Ascending aorta (tissue), 2 donors: Measurements from ENCODE around the gene NBL1. TPM values are rescaled to one million over a fixed set of nuclear protein-coding genes. Genes with fewer than 3 reads are reported as not detected.
A peak's percentile ranks its signal among the peaks of the same experiment; 100 is the strongest.
"Not testable (repeated sequence)": the region's sequence is repeated elsewhere in the genome, so short reads cannot be mapped to it uniquely, and the experiment has no call there.

Source experiments
- DNase-seq, 2 donors: peaks; one replicate each; pipeline ENCODE4 v3.0.0-alpha.2; 2019; ENCODE audit warnings: low spot score in 2 of 2
- H3K27ac ChIP-seq, 2 donors: fragments of 200-600 bp; sonication (generic); one replicate each; pipeline ENCODE4 v1.5.1; 2016 to 2017; ENCODE audit warnings: mild to moderate bottlenecking in 1 of 2
- H3K27me3 ChIP-seq: fragments of 200-600 bp; sonication (generic); one replicate; pipeline ENCODE4 v1.5.1; 2017
- H3K36me3 ChIP-seq, 2 donors: fragments of 200-600 bp; sonication (generic); one replicate each; pipeline ENCODE4 v1.5.1; 2016
- H3K4me1 ChIP-seq, 2 donors: fragments of 200-600 bp; sonication (generic); one replicate each; pipeline ENCODE4 v1.5.1; 2016 to 2017; ENCODE audit warnings: mild to moderate bottlenecking in 1 of 2
- H3K4me3 ChIP-seq, 2 donors: fragments of 200-600 bp; sonication (generic); one replicate each; pipeline ENCODE4 v1.5.1; 2016 to 2017; ENCODE audit warnings: mild to moderate bottlenecking in 1 of 2
- H3K9me3 ChIP-seq, 2 donors: fragments of 200-600 bp; sonication (generic); one replicate each; pipeline ENCODE4 v1.5.1; 2016
- intact Hi-C: fragments of 100-400 bp; cut with DNase I; formaldehyde crosslinking; loops from one replicate; pipeline ENCODE4 v1.15.1; 2023
- total RNA-seq: library from RNA; depleted of rRNA; stranded (reverse); fragments of >200 nt; gene quantifications from one replicate; pipeline ENCODE4 v1.1.0, GENCODE V29; 2016
- TF ChIP-seq, protein P1 (sequence below), 3 experiments: fragments of 200-600 bp in 2 of 3; fragments of 450-650 bp in 1 of 3; sonication (generic) in 2 of 3; IDR thresholded peaks; one replicate each; pipeline ENCODE4 v1.5.1; 2016 to 2019; ENCODE audit warnings: antibody characterized with exemption in 3 of 3, mild to moderate bottlenecking in 1 of 3, moderate library complexity in 1 of 3

Gene NBL1
- total RNA-seq, 1 donor from 2014 or later = 157 TPM

DNA sequence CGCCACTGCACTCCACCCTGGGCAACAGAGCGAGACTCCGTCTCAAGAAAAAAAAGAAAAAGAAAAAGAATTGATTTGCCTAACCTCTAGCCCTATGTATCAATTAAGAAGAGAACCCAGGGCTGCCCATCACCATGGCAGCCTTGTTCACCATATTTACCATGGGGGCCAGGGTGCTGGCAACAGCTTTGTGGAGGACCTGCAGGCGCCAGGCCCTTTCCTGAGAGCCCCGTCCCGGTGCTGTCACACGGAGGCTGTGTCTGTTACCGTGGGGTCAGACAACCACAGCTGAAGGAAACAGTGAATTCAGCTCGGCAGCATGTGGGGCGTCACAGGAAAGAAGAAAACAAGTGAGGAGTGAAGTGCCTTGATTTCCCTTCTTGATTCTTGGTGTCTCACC, 6.5 kb upstream of the NBL1 start:
- H3K9me3 ChIP-seq = no peaks in the 10 kb centered on the region
- TF ChIP-seq, protein P1, sequence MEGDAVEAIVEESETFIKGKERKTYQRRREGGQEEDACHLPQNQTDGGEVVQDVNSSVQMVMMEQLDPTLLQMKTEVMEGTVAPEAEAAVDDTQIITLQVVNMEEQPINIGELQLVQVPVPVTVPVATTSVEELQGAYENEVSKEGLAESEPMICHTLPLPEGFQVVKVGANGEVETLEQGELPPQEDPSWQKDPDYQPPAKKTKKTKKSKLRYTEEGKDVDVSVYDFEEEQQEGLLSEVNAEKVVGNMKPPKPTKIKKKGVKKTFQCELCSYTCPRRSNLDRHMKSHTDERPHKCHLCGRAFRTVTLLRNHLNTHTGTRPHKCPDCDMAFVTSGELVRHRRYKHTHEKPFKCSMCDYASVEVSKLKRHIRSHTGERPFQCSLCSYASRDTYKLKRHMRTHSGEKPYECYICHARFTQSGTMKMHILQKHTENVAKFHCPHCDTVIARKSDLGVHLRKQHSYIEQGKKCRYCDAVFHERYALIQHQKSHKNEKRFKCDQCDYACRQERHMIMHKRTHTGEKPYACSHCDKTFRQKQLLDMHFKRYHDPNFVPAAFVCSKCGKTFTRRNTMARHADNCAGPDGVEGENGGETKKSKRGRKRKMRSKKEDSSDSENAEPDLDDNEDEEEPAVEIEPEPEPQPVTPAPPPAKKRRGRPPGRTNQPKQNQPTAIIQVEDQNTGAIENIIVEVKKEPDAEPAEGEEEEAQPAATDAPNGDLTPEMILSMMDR (IDR thresholded peaks at IDR 0.05) = no peak
- H3K4me3 ChIP-seq = no peak overlapping the region
- H3K27me3 ChIP-seq = no peaks in the 10 kb centered on the region
- peaks cover 0 to 14% of the 10 kb centered on the region in 2 donors for H3K4me1 ChIP-seq
- no peaks in the 10 kb centered on the region for H3K36me3 ChIP-seq
- no peak for DNase-seq
- no peak overlapping the region for H3K27ac ChIP-seq
- intact Hi-C loops = no loop called here

DNA sequence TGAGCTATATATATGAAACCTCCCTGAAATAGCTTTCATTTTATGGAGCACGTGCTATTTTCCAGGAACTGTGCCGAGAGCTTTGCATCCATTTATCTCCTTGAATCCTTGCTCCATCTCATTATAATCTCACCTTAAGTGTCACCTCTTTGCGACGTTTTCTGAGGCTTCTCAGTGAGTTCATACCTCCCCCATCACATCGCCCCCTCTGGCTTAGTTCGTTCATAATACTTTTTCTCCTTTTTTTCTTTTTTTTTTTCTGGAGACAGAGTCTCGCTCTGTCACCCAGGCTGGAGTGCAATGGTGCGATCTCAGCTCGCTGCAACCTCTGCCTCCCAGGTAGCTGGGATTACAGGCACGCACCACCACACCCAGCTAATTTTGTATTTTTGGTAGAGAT, 4.9 kb upstream of the NBL1 start:
- H3K9me3 ChIP-seq, DNase-seq, H3K27me3 ChIP-seq, H3K4me3 ChIP-seq, H3K27ac ChIP-seq, H3K36me3 ChIP-seq, intact Hi-C loops: not testable (repeated sequence)
- H3K4me1 ChIP-seq = peaks cover 0 to 18% of the 10 kb centered on the region in 2 donors

DNA sequence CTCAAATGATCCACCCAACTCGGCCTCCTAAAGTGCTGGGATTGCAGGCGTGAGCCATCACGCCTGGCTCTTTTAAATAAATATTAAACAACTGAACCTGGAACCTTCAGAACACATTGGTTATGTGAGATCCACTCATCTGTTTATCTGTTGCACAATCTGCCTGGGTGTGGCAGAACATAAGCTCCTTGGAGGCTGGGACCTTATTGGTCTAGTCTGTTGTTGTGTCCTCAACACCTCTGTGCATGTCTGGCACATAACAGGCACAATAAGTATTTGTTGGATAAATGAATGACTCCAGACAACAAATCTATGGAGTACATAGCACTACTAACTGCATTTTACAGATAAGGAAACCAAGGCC, 4.1 kb upstream of the NBL1 start:
- Histone ChIP-seq H3K4me3 (no peak overlapping the region), H3K27ac (no peak overlapping the region), H3K4me1 (peaks cover 0 to 18% of the 10 kb centered on the region in 2 donors), H3K9me3 (no peaks in the 10 kb centered on the region), H3K36me3 (no peaks in the 10 kb centered on the region), H3K27me3 (no peaks in the 10 kb centered on the region)
- TF ChIP-seq, protein P1 (IDR thresholded peaks at IDR 0.05) = no peak
- intact Hi-C loops = no loop called here
- DNase-seq = no peak

DNA sequence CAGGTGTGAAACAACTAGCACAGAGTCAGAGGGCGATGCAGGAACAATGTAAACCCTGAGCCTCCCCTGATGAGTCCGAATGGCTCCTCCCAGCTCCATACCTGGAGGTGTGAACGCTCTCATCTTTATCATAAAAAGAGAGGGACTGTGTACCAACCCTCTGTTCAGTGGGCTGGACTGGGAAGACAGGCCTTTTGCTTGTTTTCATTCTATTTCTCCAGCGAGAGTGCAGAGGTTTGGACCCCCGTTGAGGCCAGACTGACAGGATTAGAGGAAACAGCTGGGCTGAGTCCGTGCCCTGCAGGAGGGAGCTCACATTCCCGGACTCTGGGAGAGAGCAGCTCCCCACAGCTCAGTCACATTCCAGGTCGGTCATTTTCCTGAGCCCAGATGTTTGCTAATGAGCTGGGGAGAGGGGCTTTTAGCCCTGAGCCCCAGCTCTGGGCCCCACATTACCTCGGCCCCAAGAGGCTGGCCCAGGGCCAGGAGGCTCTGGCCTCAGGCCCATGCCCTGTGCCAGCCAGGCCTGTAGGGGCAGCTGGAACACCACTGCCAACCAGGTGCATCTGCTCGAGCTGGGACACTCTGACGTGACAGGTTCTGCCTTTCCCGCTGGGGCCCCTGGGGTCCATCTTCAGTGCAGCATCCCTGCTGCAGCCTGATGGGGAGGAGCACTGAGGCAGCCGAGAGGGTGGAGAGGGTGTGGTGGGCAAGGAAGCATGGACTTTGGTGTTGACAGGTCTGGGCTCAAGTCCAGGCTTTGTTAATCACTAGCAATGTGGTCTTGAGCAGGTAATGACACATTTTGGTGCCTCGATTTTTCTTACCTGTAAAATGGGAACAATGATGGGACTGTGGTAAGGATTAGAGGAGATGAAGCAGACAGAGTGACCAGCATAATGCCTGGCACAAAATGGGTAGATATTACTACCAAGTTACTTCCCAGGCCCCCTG, 3.5 kb upstream of the NBL1 start:
- H3K36me3 ChIP-seq = no peaks in the 10 kb centered on the region
- no peak overlapping the region for H3K4me3 ChIP-seq
- H3K4me1 ChIP-seq = peaks cover 0 to 17% of the 10 kb centered on the region in 2 donors
- no peaks in the 10 kb centered on the region for H3K9me3 ChIP-seq
- no peak for DNase-seq
- H3K27ac ChIP-seq = no peak overlapping the region
- intact Hi-C loops = no loop called here
- TF ChIP-seq, protein P1 (IDR thresholded peaks at IDR 0.05) = no peak
- no peaks in the 10 kb centered on the region for H3K27me3 ChIP-seq

DNA sequence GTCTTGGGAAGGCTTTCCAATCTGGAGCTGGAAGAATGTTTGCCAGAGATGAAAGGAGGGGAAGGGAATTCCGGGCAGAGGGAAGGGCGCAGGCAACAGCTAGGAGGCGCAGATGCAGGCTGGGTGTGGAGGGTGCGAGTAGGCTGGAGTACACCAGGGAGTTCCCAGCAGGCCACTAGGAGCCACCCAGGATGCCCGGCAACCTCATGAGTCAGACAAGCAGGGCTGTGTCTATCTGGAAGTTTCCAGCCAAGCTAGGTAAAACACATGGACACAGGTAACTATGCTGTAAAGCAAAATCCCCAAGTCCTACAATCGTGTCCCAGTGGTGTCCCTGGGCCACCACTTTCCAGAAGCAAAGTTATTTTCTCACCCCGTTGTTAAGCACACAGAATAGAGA, 990 bp upstream of the NBL1 start:
- DNase-seq = no peak
- Histone ChIP-seq H3K36me3 (no peaks in the 10 kb centered on the region), H3K4me1 (peaks cover 12 to 31% of the 10 kb centered on the region in 2 donors), H3K27ac (peak overlapping the region; percentile 89 to 91), H3K9me3 (no peaks in the 10 kb centered on the region), H3K4me3 (peak overlapping the region; percentile 67 to 75), H3K27me3 (no peaks in the 10 kb centered on the region)
- TF ChIP-seq, protein P1 (IDR thresholded peaks at IDR 0.05) = no peak
- intact Hi-C loops = no loop called here

DNA sequence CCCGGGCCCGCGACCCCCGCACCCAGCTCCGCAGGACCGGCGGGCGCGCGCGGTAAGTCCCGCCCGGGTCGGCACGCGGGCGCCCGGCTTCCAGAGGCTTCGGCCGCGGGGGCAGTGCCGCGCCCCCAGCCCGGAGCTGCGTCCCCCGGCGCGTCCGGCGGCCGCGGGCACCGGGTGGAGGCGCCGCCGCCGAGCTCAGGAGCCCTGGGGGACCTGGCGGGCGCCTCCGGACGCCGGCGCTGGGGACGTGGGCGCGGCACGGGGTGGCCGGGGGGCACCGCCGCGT, 227 bp downstream of the NBL1 start:
- DNase-seq = no peak
- Histone ChIP-seq H3K4me1 (peaks cover 18 to 36% of the 10 kb centered on the region in 2 donors), H3K36me3 (no peaks in the 10 kb centered on the region), H3K4me3 (peak overlapping the region; percentile 67 to 75), H3K27me3 (no peaks in the 10 kb centered on the region), H3K9me3 (no peaks in the 10 kb centered on the region), H3K27ac (peak overlapping the region; percentile 90 to 91)
- intact Hi-C loops = loop anchor here (2.0 kb wide), 3 partner anchors 48 to 332 kb away; partner anchors contain the start of genes AKR7A2, CAPZB and SLC66A1
- TF ChIP-seq, protein P1 (IDR thresholded peaks at IDR 0.05) = no peak
